ENCODE measurements around the gene EIF4E1B.

GRCh38 chr5:176627582-176627981 lies 2.9 kb upstream of the EIF4E1B start:
- TF ChIP-seq, protein P1, sequence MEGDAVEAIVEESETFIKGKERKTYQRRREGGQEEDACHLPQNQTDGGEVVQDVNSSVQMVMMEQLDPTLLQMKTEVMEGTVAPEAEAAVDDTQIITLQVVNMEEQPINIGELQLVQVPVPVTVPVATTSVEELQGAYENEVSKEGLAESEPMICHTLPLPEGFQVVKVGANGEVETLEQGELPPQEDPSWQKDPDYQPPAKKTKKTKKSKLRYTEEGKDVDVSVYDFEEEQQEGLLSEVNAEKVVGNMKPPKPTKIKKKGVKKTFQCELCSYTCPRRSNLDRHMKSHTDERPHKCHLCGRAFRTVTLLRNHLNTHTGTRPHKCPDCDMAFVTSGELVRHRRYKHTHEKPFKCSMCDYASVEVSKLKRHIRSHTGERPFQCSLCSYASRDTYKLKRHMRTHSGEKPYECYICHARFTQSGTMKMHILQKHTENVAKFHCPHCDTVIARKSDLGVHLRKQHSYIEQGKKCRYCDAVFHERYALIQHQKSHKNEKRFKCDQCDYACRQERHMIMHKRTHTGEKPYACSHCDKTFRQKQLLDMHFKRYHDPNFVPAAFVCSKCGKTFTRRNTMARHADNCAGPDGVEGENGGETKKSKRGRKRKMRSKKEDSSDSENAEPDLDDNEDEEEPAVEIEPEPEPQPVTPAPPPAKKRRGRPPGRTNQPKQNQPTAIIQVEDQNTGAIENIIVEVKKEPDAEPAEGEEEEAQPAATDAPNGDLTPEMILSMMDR (IDR thresholded peaks at IDR 0.05) = no peak
- no peak for TF ChIP-seq POLR2A (IDR thresholded peaks at IDR 0.05)
